Measurements from ENCODE around the gene USP46. TPM values are rescaled to one million over a fixed set of nuclear protein-coding genes. Genes with fewer than 3 reads are reported as not detected.

The USP46 gene
- total and polyA plus RNA-seq, 2 of the 4 experiments (the other 2 are of a cell fraction): 9.3 to 15.4 TPM

DNA sequence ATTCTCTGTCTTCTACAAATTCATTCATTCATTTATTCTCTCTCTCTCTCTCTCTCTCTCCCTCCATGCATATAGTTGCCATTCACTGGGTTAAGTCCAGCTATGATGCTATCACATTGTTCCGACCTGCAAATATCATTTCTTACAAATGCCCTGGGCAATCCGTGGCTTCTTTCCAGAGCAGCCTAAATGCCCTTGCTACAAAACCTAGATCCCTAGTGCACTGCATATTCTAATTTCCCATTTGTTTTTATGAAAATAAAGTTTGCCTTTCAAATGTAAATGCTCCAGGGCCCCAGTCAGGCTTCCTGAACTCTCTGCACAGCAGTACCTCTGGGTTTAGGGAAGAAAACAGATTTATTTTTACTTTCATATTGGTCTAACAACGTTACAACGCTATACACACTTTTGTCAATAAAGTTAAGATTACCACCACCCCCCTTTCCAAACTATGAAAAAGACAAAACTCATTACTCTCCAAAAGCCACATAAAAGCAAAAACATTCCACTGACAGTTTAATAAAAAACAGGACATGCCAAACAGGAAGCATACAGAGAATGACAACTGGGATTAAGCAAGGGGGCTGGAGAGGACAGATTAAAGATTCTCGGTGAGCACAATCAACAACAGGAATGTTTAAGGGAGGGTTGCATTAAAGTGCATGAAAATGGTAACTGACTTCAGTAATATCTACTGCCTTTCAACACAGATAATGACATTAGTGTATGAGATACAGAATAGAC is 104.3 kb downstream of the USP46 start (continued):
- no peak for TF ChIP-seq BHLHE40 (IDR thresholded peaks at IDR 0.05; ENCODE audit: low read depth, low read length)

DNA sequence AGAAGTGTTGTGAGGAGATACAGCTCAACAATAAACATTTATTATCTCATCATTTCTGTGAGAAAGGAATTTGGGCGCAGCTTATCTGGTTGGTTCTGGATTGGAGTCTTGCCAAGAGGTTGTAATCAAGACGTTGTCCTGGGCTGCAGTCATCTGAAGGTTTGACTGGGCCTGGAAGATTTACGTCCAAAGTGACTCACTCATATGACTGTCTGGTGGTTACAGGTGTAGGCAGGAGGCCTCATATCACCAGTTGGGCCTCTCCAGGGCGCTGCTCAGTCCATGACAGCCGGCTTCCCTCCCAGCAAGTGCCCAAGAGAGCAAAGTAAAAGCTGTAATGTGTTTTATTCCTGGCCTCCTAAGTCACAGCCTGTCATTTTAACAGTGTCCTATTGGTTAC is 106.3 kb downstream of the USP46 start:
- H3K27me3 ChIP-seq (ENCODE audit: control insufficient read depth, insufficient read depth, low read length): no peaks in the 10 kb centered on the region
- intact Hi-C loops (cut with micrococcal nuclease): no loop called here
- no peaks in the 10 kb centered on the region for H3K9me1 ChIP-seq (ENCODE audit: insufficient read depth, low read length)
- no peak overlapping the region for H3K9ac ChIP-seq (ENCODE audit: low read depth, low read length)
- no peak overlapping the region for H3K18ac ChIP-seq (ENCODE audit: low read depth, low read length)
- no TSS peak for BruUV-seq (replicated peaks)
- H2BK15ac ChIP-seq (ENCODE audit: low read depth, low read length): 0 out of 3 replicates have a peak overlapping the region, but pooled peaks have one; percentile 28
- H4K5ac ChIP-seq (ENCODE audit: low read depth, low read length): no peak overlapping the region
- H3K79me1 ChIP-seq (ENCODE audit: low read depth in 1 of 2, low read length in 2 of 2): no peaks in the 10 kb centered on the region
- no peak overlapping the region for H3K4ac ChIP-seq (ENCODE audit: low read depth, low read length)
- no peak overlapping the region for H3K4me2 ChIP-seq (ENCODE audit: low read depth, low read length)
- H3K9me3 ChIP-seq (ENCODE audit: control insufficient read depth, insufficient read depth, low read length): no peaks in the 10 kb centered on the region
- no peaks in the 10 kb centered on the region for H4K20me1 ChIP-seq (ENCODE audit: insufficient read depth, low read length)
- dilution Hi-C loops (cut with HindIII; ENCODE audit: low sequenced_read_pairs, unreplicated experiment): no loop called here
- H3K27ac ChIP-seq (ENCODE audit: insufficient read depth, low read length): no peak overlapping the region
- no peak overlapping the region for H2BK5ac ChIP-seq (ENCODE audit: low read depth, low read length, poor library complexity, severe bottlenecking)
- H4K8ac ChIP-seq (ENCODE audit: low read depth in 2 of 2, low read length in 2 of 2): no peak overlapping the region
- CTCF ChIA-PET: interaction anchor here (1.4 kb wide), 1 partner anchor 429 kb away, joined by 3 read pairs; no protein-coding TSS in a partner anchor
- TF ChIP-seq MXI1 (IDR thresholded peaks at IDR 0.05; ENCODE audit: borderline replicate concordance, low read depth, low read length): no peak
- TF ChIP-seq, protein P1, sequence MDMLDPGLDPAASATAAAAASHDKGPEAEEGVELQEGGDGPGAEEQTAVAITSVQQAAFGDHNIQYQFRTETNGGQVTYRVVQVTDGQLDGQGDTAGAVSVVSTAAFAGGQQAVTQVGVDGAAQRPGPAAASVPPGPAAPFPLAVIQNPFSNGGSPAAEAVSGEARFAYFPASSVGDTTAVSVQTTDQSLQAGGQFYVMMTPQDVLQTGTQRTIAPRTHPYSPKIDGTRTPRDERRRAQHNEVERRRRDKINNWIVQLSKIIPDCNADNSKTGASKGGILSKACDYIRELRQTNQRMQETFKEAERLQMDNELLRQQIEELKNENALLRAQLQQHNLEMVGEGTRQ (IDR thresholded peaks at IDR 0.05; ENCODE audit: low read depth, low read length): no peak
- in situ Hi-C loops (cut with MboI; ENCODE audit: low sequenced_read_pairs): no loop called here
- H2AFZ ChIP-seq (replicated peaks; ENCODE audit: low read length, poor library complexity): no peak overlapping the region
- H3K56ac ChIP-seq (ENCODE audit: extremely low read depth, insufficient read depth, low read length): no peak overlapping the region
- no peak overlapping the region for H4K91ac ChIP-seq (ENCODE audit: insufficient read depth, low read depth, low read length)
- no peak overlapping the region for H2AK9ac ChIP-seq (replicated peaks; ENCODE audit: low read depth, low read length, poor library complexity)
- H2BK20ac ChIP-seq (ENCODE audit: low read depth, low read length): no peak overlapping the region
- no peak for ATAC-seq (ENCODE audit: low read depth)
- peaks cover 2% of the 10 kb centered on the region; the same call in 1 of the 2 replicates for H3K4me1 ChIP-seq (ENCODE audit: control insufficient read depth, insufficient read depth, low read length)
- no peak overlapping the region for H2AK5ac ChIP-seq (ENCODE audit: low read depth, low read length)
- no peak overlapping the region for H2BK120ac ChIP-seq (ENCODE audit: low read depth, low read length)
- H3K4me3 ChIP-seq (ENCODE audit: insufficient read depth, low read depth, low read length): no peak overlapping the region
- no peak overlapping the region for H3K23ac ChIP-seq (ENCODE audit: low read depth, low read length)
- no peak overlapping the region for H3K14ac ChIP-seq (replicated peaks; ENCODE audit: low read depth, low read length)
- POLR2A ChIA-PET (ENCODE audit: unreplicated experiment): no interaction called here
- DNase-seq: no peak
- no peaks in the 10 kb centered on the region for H3K36me3 ChIP-seq (ENCODE audit: control insufficient read depth, insufficient read depth, low read length)
- no CpG with 5 or more reads among the region's 5 CpGs for WGBS, 2 experiments (ENCODE audit: extremely low coverage in 2 of 2, insufficient read length in 1 of 2)
